Measurements from ENCODE around the gene STOM.

Gene STOM

GRCh38 chr9:121307976-121308375 lies 62.1 kb downstream of the STOM start:
- Histone ChIP-seq H3K36me3 (ENCODE audit: control insufficient read depth, insufficient read depth, low read length) (peaks cover 90% of the 10 kb centered on the region), H3K4me3 (ENCODE audit: extremely low read depth, insufficient read depth, low read length, poor library complexity, severe bottlenecking) (no peak overlapping the region), H3K9me3 (ENCODE audit: control insufficient read depth, low read length) (no peaks in the 10 kb centered on the region), H3K4me1 (ENCODE audit: control insufficient read depth, insufficient read depth, low read length, poor library complexity, severe bottlenecking) (no peaks in the 10 kb centered on the region), H3K27ac (ENCODE audit: low read depth, low read length, severe bottlenecking) (no peak overlapping the region)
- WGBS, 2 experiments (ENCODE audit: insufficient coverage in 2 of 2): 83 to 100% methylated on average over 1 of the region's 2 CpGs

GRCh38 chr9:121305269-121305994 lies 64.6 kb downstream of the STOM start:
- H3K9me3 ChIP-seq (ENCODE audit: control insufficient read depth, low read length): no peaks in the 10 kb centered on the region
- H3K4me3 ChIP-seq (ENCODE audit: extremely low read depth, insufficient read depth, low read length, poor library complexity, severe bottlenecking): no peak overlapping the region
- WGBS, 2 experiments (ENCODE audit: insufficient coverage in 2 of 2): 80 to 86% methylated on average over 11 to 13 of the region's 13 CpGs
- no peak overlapping the region for H3K27ac ChIP-seq (ENCODE audit: low read depth, low read length, severe bottlenecking)
- H3K36me3 ChIP-seq (ENCODE audit: control insufficient read depth, insufficient read depth, low read length): peaks cover 82% of the 10 kb centered on the region
- no peaks in the 10 kb centered on the region for H3K4me1 ChIP-seq (ENCODE audit: control insufficient read depth, insufficient read depth, low read length, poor library complexity, severe bottlenecking)

GRCh38 chr9:121304707-121305106 lies 65.3 kb downstream of the STOM start:
- Histone ChIP-seq H3K36me3 (ENCODE audit: control insufficient read depth, insufficient read depth, low read length) (peaks cover 78% of the 10 kb centered on the region), H3K9me3 (ENCODE audit: control insufficient read depth, low read length) (no peaks in the 10 kb centered on the region), H3K27ac (ENCODE audit: low read depth, low read length, severe bottlenecking) (no peak overlapping the region), H3K4me3 (ENCODE audit: extremely low read depth, insufficient read depth, low read length, poor library complexity, severe bottlenecking) (no peak overlapping the region), H3K4me1 (ENCODE audit: control insufficient read depth, insufficient read depth, low read length, poor library complexity, severe bottlenecking) (no peaks in the 10 kb centered on the region)
- 91% methylated on average over 1 of the region's 1 CpG; no CpG with 5 or more reads in 1 of the 2 experiments for WGBS, 2 experiments (ENCODE audit: insufficient coverage in 2 of 2)

- 80 to 92% methylated on average over 1 of the region's 3 CpGs for WGBS, 2 experiments (ENCODE audit: insufficient coverage in 2 of 2)
- H3K4me1 ChIP-seq (ENCODE audit: control insufficient read depth, insufficient read depth, low read length, poor library complexity, severe bottlenecking): no peaks in the 10 kb centered on the region
- no peaks in the 10 kb centered on the region for H3K9me3 ChIP-seq (ENCODE audit: control insufficient read depth, low read length)
- peaks cover 68% of the 10 kb centered on the region for H3K36me3 ChIP-seq (ENCODE audit: control insufficient read depth, insufficient read depth, low read length)
- no peak overlapping the region for H3K27ac ChIP-seq (ENCODE audit: low read depth, low read length, severe bottlenecking)
- no peak overlapping the region for H3K4me3 ChIP-seq (ENCODE audit: extremely low read depth, insufficient read depth, low read length, poor library complexity, severe bottlenecking)
Measured at GRCh38 chr9:121303456-121304451, 66.3 kb downstream of the STOM start.

- WGBS, 2 experiments (ENCODE audit: insufficient coverage in 2 of 2): 96 to 98% methylated on average over 13 of the region's 13 CpGs
- Histone ChIP-seq H3K36me3 (ENCODE audit: control insufficient read depth, insufficient read depth, low read length) (peaks cover 64% of the 10 kb centered on the region), H3K9me3 (ENCODE audit: control insufficient read depth, low read length) (no peaks in the 10 kb centered on the region), H3K4me3 (ENCODE audit: extremely low read depth, insufficient read depth, low read length, poor library complexity, severe bottlenecking) (no peak overlapping the region), H3K4me1 (ENCODE audit: control insufficient read depth, insufficient read depth, low read length, poor library complexity, severe bottlenecking) (peaks cover 7% of the 10 kb centered on the region), H3K27ac (ENCODE audit: low read depth, low read length, severe bottlenecking) (no peak overlapping the region)
Measured at GRCh38 chr9:121302786-121303185, 67.3 kb downstream of the STOM start.

GRCh38 chr9:121302341-121302740 lies 67.7 kb downstream of the STOM start:
- Histone ChIP-seq H3K36me3 (ENCODE audit: control insufficient read depth, insufficient read depth, low read length) (peaks cover 60% of the 10 kb centered on the region), H3K4me1 (ENCODE audit: control insufficient read depth, insufficient read depth, low read length, poor library complexity, severe bottlenecking) (peaks cover 10% of the 10 kb centered on the region), H3K9me3 (ENCODE audit: control insufficient read depth, low read length) (no peaks in the 10 kb centered on the region), H3K27ac (ENCODE audit: low read depth, low read length, severe bottlenecking) (no peak overlapping the region), H3K4me3 (ENCODE audit: extremely low read depth, insufficient read depth, low read length, poor library complexity, severe bottlenecking) (no peak overlapping the region)
- 94 to 97% methylated on average over 4 to 5 of the region's 5 CpGs for WGBS, 2 experiments (ENCODE audit: insufficient coverage in 2 of 2)

GRCh38 chr9:121301881-121302286 lies 68.2 kb downstream of the STOM start:
- no peaks in the 10 kb centered on the region for H3K9me3 ChIP-seq (ENCODE audit: control insufficient read depth, low read length)
- no peak overlapping the region for H3K4me3 ChIP-seq (ENCODE audit: extremely low read depth, insufficient read depth, low read length, poor library complexity, severe bottlenecking)
- peaks cover 10% of the 10 kb centered on the region for H3K4me1 ChIP-seq (ENCODE audit: control insufficient read depth, insufficient read depth, low read length, poor library complexity, severe bottlenecking)
- WGBS, 2 experiments (ENCODE audit: insufficient coverage in 2 of 2): 95 to 96% methylated on average over 11 of the region's 11 CpGs
- H3K27ac ChIP-seq (ENCODE audit: low read depth, low read length, severe bottlenecking): no peak overlapping the region
- peaks cover 55% of the 10 kb centered on the region for H3K36me3 ChIP-seq (ENCODE audit: control insufficient read depth, insufficient read depth, low read length)

- WGBS, 2 experiments (ENCODE audit: insufficient coverage in 2 of 2): 57 to 72% methylated on average over 5 to 11 of the region's 13 CpGs
- no peak overlapping the region for H3K27ac ChIP-seq (ENCODE audit: low read depth, low read length, severe bottlenecking)
- peak overlapping the region; percentile 44 for H3K4me3 ChIP-seq (ENCODE audit: extremely low read depth, insufficient read depth, low read length, poor library complexity, severe bottlenecking)
- peaks cover 46% of the 10 kb centered on the region for H3K36me3 ChIP-seq (ENCODE audit: control insufficient read depth, insufficient read depth, low read length)
- H3K9me3 ChIP-seq (ENCODE audit: control insufficient read depth, low read length): no peaks in the 10 kb centered on the region
- H3K4me1 ChIP-seq (ENCODE audit: control insufficient read depth, insufficient read depth, low read length, poor library complexity, severe bottlenecking): peaks cover 17% of the 10 kb centered on the region
Measured at GRCh38 chr9:121300283-121301119, 69.5 kb downstream of the STOM start.

GRCh38 chr9:121299467-121300282 lies 70.4 kb downstream of the STOM start:
- H3K4me1 ChIP-seq (ENCODE audit: control insufficient read depth, insufficient read depth, low read length, poor library complexity, severe bottlenecking): peaks cover 18% of the 10 kb centered on the region
- 6% methylated on average over 67 to 70 of the region's 74 CpGs for WGBS, 2 experiments (ENCODE audit: insufficient coverage in 2 of 2)

More at GRCh38 chr9:121299467-121300282, 70.4 kb downstream of the STOM start:
- peak overlapping the region; percentile 44 for H3K4me3 ChIP-seq (ENCODE audit: extremely low read depth, insufficient read depth, low read length, poor library complexity, severe bottlenecking)
- no peaks in the 10 kb centered on the region for H3K9me3 ChIP-seq (ENCODE audit: control insufficient read depth, low read length)
- H3K27ac ChIP-seq (ENCODE audit: low read depth, low read length, severe bottlenecking): peak overlapping the region; percentile 74
- peaks cover 44% of the 10 kb centered on the region for H3K36me3 ChIP-seq (ENCODE audit: control insufficient read depth, insufficient read depth, low read length)

Data from mesodermal cell (in vitro differentiated cells).